ENCODE results near the gene CHTF18. TPM values are rescaled to one million over a fixed set of nuclear protein-coding genes. Genes with fewer than 3 reads are reported as not detected.
A peak's percentile ranks its signal among the peaks of the same experiment; 100 is the strongest.

The CHTF18 gene
- total and polyA plus RNA-seq, 8 donors: 5.4 to 61.6 (median 8.0) TPM

DNA sequence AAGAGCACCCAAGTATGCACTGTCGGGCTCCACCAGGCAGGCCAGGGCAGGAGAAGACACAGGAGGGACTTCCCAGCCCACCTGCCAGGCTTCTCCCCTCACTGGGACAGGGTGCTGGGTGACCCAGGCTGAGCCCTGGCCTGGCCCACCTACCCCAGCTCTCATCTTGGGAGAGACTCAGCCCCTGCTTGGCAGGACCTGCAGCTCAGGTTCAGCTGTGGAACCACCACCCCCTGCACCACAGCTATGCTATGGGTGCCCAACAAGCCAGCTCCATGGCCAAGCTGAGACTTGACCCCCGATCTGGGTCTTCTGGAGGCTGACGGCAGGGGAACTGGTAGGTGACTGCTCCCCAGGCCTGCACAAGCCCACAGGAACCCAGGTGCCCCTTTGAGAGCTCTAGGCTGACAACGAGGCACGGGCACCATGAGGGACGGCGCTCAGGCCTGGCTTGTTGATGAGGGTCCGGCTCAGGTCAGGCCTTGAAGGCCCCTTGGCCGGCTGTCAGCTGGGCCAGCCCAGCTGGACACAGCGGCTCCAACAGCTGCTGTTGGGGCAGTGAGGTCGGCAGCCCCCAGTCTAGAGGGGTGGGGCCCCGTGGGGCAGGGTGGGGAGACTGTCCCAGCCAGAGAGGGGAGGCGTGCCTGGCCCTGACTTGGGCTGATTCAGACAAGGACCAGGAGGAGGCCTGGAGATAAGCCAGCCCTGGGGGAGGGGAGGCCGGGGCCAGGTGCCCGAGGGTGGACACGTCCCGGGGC, 4.8 kb upstream of the CHTF18 start:
- H3K4me3 ChIP-seq: no peak overlapping the region
- WGBS, 2 donors: 21 to 25% methylated on average over 17 of the region's 17 CpGs
- TF ChIP-seq, protein P1, sequence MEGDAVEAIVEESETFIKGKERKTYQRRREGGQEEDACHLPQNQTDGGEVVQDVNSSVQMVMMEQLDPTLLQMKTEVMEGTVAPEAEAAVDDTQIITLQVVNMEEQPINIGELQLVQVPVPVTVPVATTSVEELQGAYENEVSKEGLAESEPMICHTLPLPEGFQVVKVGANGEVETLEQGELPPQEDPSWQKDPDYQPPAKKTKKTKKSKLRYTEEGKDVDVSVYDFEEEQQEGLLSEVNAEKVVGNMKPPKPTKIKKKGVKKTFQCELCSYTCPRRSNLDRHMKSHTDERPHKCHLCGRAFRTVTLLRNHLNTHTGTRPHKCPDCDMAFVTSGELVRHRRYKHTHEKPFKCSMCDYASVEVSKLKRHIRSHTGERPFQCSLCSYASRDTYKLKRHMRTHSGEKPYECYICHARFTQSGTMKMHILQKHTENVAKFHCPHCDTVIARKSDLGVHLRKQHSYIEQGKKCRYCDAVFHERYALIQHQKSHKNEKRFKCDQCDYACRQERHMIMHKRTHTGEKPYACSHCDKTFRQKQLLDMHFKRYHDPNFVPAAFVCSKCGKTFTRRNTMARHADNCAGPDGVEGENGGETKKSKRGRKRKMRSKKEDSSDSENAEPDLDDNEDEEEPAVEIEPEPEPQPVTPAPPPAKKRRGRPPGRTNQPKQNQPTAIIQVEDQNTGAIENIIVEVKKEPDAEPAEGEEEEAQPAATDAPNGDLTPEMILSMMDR (IDR thresholded peaks at IDR 0.05): no peak
- intact Hi-C loops (cut with DNase I): loop anchor here in 1 of 3 donors (10.0 kb wide), 1 partner anchor 79 kb away; the partner anchor contains the start of gene FBXL16
- no peak overlapping the region for H3K27ac ChIP-seq
- peak in 2 of 6 donors; percentile 52 to 64 for DNase-seq
- no peaks in the 10 kb centered on the region for H3K36me3 ChIP-seq
- H3K27me3 ChIP-seq: no peaks in the 10 kb centered on the region
- no peaks in the 10 kb centered on the region for H3K9me3 ChIP-seq
- ATAC-seq: no peak
- peaks cover 0 to 7% (median 6%) of the 10 kb centered on the region in 3 donors for H3K4me1 ChIP-seq
- FAIRE-seq: no peak

- Histone ChIP-seq H3K4me3 (no peak overlapping the region), H3K27me3 (no peaks in the 10 kb centered on the region), H3K4me1 (peaks cover 0 to 13% (median 6%) of the 10 kb centered on the region in 3 donors), H3K27ac (no peak overlapping the region), H3K9me3 (no peaks in the 10 kb centered on the region), H3K36me3 (no peaks in the 10 kb centered on the region)
- 75 to 77% methylated on average over 19 of the region's 19 CpGs for WGBS, 2 donors
- FAIRE-seq (no peak), ATAC-seq (no peak), DNase-seq (no peak)
- TF ChIP-seq, protein P1 (IDR thresholded peaks at IDR 0.05): no peak
- intact Hi-C loops (cut with DNase I): loop anchor here in 1 of 3 donors (10.0 kb wide), 1 partner anchor 80 kb away; the partner anchor contains the start of gene FBXL16
These were observed 4.0 kb upstream of the CHTF18 start for GRCh38 chr16:784431-784830.

DNA sequence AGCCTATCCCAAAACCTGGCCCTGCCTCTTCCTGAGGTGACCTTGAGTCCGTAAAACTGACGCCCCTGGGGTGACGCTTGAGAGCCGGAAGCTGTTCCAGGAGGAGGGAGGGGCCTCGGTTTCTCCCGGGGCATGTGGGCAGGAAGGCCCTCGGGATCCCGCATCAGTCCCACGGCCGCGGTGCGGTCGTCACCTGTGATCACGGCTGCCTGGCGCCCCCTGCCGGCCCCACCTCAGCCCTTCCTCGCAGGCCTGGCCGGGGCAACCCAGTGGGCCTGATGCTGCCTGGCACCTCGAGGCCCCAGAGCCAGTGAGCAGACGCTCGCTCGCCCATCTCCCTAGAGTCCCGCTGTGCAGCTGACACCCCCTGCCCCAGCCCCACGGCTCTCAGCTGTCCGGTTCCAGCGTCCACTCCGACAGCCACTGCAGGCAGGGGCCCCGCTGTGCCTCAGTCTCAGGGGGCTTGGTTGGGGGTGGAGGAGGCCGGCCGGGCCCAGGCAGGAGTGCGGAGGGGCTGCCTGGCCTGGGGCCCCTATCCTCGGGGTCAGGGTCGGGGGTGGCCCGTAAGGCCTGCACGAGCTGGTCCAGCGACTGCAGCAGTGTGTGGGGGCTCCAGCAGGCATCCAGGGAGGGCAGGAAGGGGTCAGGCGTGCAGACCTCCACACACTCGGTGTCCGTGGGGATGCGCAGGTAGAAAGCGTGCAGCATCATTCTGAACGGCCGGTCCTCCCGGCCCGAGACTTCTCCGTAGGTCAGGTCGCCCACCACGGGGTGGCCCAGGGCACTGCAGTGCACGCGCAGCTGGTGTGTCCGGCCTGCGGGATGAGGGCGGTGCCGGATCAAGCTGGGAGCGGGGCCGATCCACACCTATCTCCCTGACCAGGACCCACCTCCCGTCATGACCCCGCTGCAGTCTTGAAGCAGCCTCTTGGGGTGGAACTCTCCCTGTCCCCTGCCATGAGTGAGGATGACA, 2.6 kb upstream of the CHTF18 start:
- no peaks in the 10 kb centered on the region for H3K36me3 ChIP-seq
- intact Hi-C loops (cut with DNase I): loop anchor here in 2 of 3 donors (2.0 to 10.0 kb wide), 2 partner anchors 71 to 81 kb away; partner anchors contain the start of genes FBXL16 (in 1 of the 2) and METRN (in 1 of the 2)
- H3K27me3 ChIP-seq: no peaks in the 10 kb centered on the region
- FAIRE-seq: no peak
- 64 to 65% methylated on average over 57 to 58 of the region's 58 CpGs for WGBS, 2 donors
- no peak overlapping the region for H3K4me3 ChIP-seq
- peak in 5 of 6 donors; percentile 42 to 90 (median 64) for DNase-seq
- H3K4me1 ChIP-seq: peaks cover 0 to 13% (median 6%) of the 10 kb centered on the region in 3 donors
- TF ChIP-seq, protein P1 (IDR thresholded peaks at IDR 0.05): peak; percentile 50 to 61 (median 55)
- no peaks in the 10 kb centered on the region for H3K9me3 ChIP-seq
- ATAC-seq: peak; percentile 19 to 51 (median 38)
- H3K27ac ChIP-seq: no peak overlapping the region

DNA sequence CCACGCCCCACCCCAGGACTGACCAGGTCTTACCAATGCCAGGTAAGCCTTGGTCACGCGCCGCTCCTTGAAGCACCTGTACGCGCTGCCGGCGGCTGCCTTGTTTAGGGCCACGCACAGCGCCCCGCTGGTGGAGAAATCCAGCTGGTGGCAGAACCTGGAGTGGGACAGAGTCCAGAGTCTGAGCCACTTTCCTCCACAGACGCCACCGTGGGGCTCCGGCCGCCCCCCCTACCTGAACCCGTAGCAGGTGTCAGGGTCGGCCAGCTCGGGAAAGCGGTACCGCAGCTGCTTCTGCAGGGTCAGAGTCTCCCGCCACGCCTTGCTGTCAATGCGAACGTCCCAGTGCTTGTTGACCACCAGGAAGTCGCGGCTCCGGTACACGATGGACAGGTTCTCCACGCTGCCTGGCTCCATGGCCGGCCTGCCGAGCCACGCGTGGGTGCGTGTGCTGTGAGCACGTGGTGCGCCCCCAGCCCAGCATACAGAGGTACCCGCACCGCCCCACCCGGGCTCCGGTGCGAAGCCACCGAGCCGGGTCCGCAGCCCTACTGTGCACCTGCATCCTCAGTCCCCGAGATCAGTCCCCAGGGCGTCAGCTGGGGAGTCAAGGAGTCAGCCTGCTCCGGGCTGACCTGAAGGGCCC, 976 bp upstream of the CHTF18 start:
- no peak for FAIRE-seq
- Histone ChIP-seq H3K27me3 (no peaks in the 10 kb centered on the region), H3K36me3 (no peaks in the 10 kb centered on the region), H3K4me3 (peak overlapping the region; percentile 71 to 96 (median 93)), H3K9me3 (no peaks in the 10 kb centered on the region), H3K4me1 (peaks cover 0 to 13% (median 6%) of the 10 kb centered on the region in 3 donors), H3K27ac (no peak overlapping the region)
- intact Hi-C loops (cut with DNase I): loop anchor here in 2 of 3 donors (2.0 to 10.0 kb wide), 2 partner anchors 73 to 83 kb away; partner anchors contain the start of genes FBXL16 (in 1 of the 2) and METRN (in 1 of the 2)
- 24 to 27% methylated on average over 46 to 47 of the region's 47 CpGs for WGBS, 2 donors
- DNase-seq: no peak
- TF ChIP-seq, protein P1 (IDR thresholded peaks at IDR 0.05): no peak
- ATAC-seq: no peak
